Endothelial cell of umbilical vein (primary cell): ENCODE results near the gene GATAD2A. TPM values are rescaled to one million over a fixed set of nuclear protein-coding genes. Genes with fewer than 3 reads are reported as not detected.

Experiments used
- BruUV-seq: library from RNA; stranded (reverse); fragments of 400-500 nt; replicated peaks from 2 replicates; lab custom pipeline; 2021; lab: Mats Ljungman, UMichigan
- CTCF ChIA-PET: fragments of 300-600, 350-600 bp; sonication (Branson Sonifier 250); formaldehyde crosslinking; loops from one replicate; lab custom pipeline; 2021; ENCODE audit warnings: antibody characterized with exemption, inconsistent platforms; lab: Charles Lee
- POLR2A ChIA-PET: fragments of 300-600, 350-600 bp; sonication (Branson Sonifier 250); formaldehyde crosslinking; loops from one replicate; lab custom pipeline; 2021; ENCODE audit warnings: antibody characterized with exemption, inconsistent platforms; lab: Charles Lee
- DNase-seq: peaks from one replicate; pipeline ENCODE4 v3.0.0-alpha.2; 2011; ENCODE audit warnings: low read depth, low spot score
- FAIRE-seq: peaks from 2 replicates; lab custom pipeline; 2011; peaks lifted over from hg19 to GRCh38; lab: Jason Lieb, UNC
- H2AFZ ChIP-seq: 2 replicates; pipeline ENCODE4 v1.6.0; 2012; ENCODE audit warnings: low read depth, low read length, control low read depth, inconsistent platforms
- H3K27ac ChIP-seq: 2 replicates; pipeline ENCODE4 v1.5.1; 2011; ENCODE audit warnings: low read depth, mild to moderate bottlenecking, control low read depth, low read length, moderate library complexity; ENCODE audit not compliant: insufficient read depth
- H3K27me3 ChIP-seq, 2 experiments: 2 replicates each; pipeline versions ENCODE4 v1.6.0 to v1.6.1; 2011; ENCODE audit warnings: low read length in 2 of 2, mixed read lengths in 1 of 2; ENCODE audit not compliant: control insufficient read depth in 2 of 2, insufficient read depth in 2 of 2
- H3K36me3 ChIP-seq, 2 experiments: 2 replicates in 1 of 2; 3 replicates in 1 of 2; pipeline ENCODE4 v1.5.1; 2011; ENCODE audit warnings: low read length in 2 of 2, mild to moderate bottlenecking in 1 of 2, moderate library complexity in 1 of 2; ENCODE audit not compliant: control insufficient read depth in 2 of 2, insufficient read depth in 2 of 2; ENCODE audit errors: extremely low read depth in 1 of 2
- H3K4me1 ChIP-seq: 3 replicates; pipeline ENCODE4 v1.5.1; 2011; ENCODE audit warnings: mild to moderate bottlenecking, low read length; ENCODE audit not compliant: control insufficient read depth, insufficient read depth; ENCODE audit errors: extremely low read depth
- H3K4me2 ChIP-seq: 2 replicates; pipeline ENCODE4 v1.6.1; 2011; ENCODE audit warnings: low read length, control low read depth, mixed read lengths; ENCODE audit not compliant: insufficient read depth
- H3K4me3 ChIP-seq, 3 experiments: fragments of 200-600 bp in 1 of 3; sonication (generic), shearing (Covaris generic) in 1 of 3; replicated peaks in 1 of 3; 2 replicates each; pipeline ENCODE4 v1.5.1; 2011 to 2016; ENCODE audit warnings: control low read depth in 3 of 3, low read length in 3 of 3, mild to moderate bottlenecking in 2 of 3, inconsistent platforms in 1 of 3, low read depth in 1 of 3, moderate library complexity in 1 of 3; ENCODE audit not compliant: insufficient read depth in 1 of 3
- H3K79me2 ChIP-seq: 2 replicates; pipeline ENCODE4 v1.6.0; 2012; ENCODE audit warnings: low read length, inconsistent platforms; ENCODE audit not compliant: control insufficient read depth, insufficient read depth
- H3K9ac ChIP-seq: replicated peaks from 2 replicates; pipeline ENCODE3; 2011; ENCODE audit warnings: low read length, control low read depth; ENCODE audit not compliant: insufficient read depth; ENCODE audit errors: extremely low read depth
- H3K9me1 ChIP-seq: replicated peaks from 3 replicates; pipeline ENCODE4 v1.6.0; 2011; ENCODE audit warnings: mild to moderate bottlenecking, low read length; ENCODE audit not compliant: control insufficient read depth, insufficient read depth; ENCODE audit errors: extremely low read depth
- H3K9me3 ChIP-seq: replicated peaks from 2 replicates; pipeline ENCODE4 v1.5.1; 2012; ENCODE audit warnings: low read length, inconsistent platforms; ENCODE audit not compliant: control insufficient read depth, insufficient read depth
- H4K20me1 ChIP-seq: replicated peaks from 2 replicates; pipeline ENCODE3; 2011; ENCODE audit warnings: mild to moderate bottlenecking, low read length; ENCODE audit not compliant: control insufficient read depth, insufficient read depth; ENCODE audit errors: extremely low read depth
- CTCF ChIP-seq, 2 donors: IDR thresholded peaks; 1 replicate in 1 of 2; 2 replicates in 1 of 2; pipeline ENCODE4 v1.5.1; 2011; ENCODE audit warnings: low read length in 2 of 2, mild to moderate bottlenecking in 2 of 2, moderate library complexity in 2 of 2, control low read depth in 1 of 2, inconsistent platforms in 1 of 2, low read depth in 1 of 2; ENCODE audit not compliant: insufficient read depth in 1 of 2; ENCODE audit errors: extremely low read depth in 1 of 2
- EZH2 ChIP-seq: IDR thresholded peaks from 2 replicates; pipeline ENCODE4 v1.6.1; 2012; ENCODE audit warnings: borderline replicate concordance, low read depth, mild to moderate bottlenecking, moderate library complexity, low read length, inconsistent platforms; ENCODE audit not compliant: severe bottlenecking
- FOS ChIP-seq: IDR thresholded peaks from 2 replicates; pipeline ENCODE4 v1.6.1; 2011; ENCODE audit warnings: mild to moderate bottlenecking, low read length, moderate library complexity, borderline replicate concordance; ENCODE audit not compliant: insufficient read depth
- GATA2 ChIP-seq: IDR thresholded peaks from 2 replicates; pipeline ENCODE4 v1.7.0; 2011; ENCODE audit warnings: low read depth, mild to moderate bottlenecking, moderate library complexity, mixed read lengths, low read length; ENCODE audit not compliant: insufficient read length, insufficient read depth
- JUN ChIP-seq: IDR thresholded peaks from 2 replicates; pipeline ENCODE4 v1.6.1; 2011; ENCODE audit warnings: borderline replicate concordance, low read depth; ENCODE audit not compliant: insufficient read length, insufficient read depth
- MAX ChIP-seq: IDR thresholded peaks from 2 replicates; pipeline ENCODE4 v1.6.1; 2011; ENCODE audit not compliant: insufficient read depth, insufficient read length
- MYC ChIP-seq: IDR thresholded peaks from one replicate; pipeline ENCODE4 v1.6.1; 2011; ENCODE audit warnings: mild to moderate bottlenecking, low read depth, low read length
- POLR2A ChIP-seq: IDR thresholded peaks from 2 replicates; pipeline ENCODE4 v1.6.1; 2012; ENCODE audit warnings: low read depth, mild to moderate bottlenecking, control low read depth, low read length
- POLR2AphosphoS5 ChIP-seq: IDR thresholded peaks from 2 replicates; pipeline ENCODE4 v1.6.1; 2012; ENCODE audit warnings: low read depth, mild to moderate bottlenecking, control low read depth, low read length, moderate library complexity; ENCODE audit not compliant: insufficient read depth
- dilution Hi-C: fragments of 300-500 bp; cut with MboI; formaldehyde crosslinking; loops from one replicate; pipeline ENCODE4 v1.15.0; 2019; ENCODE audit warnings: low sequenced_read_pairs; ENCODE audit not compliant: extremely low pct_ligation_motif_present
- intact Hi-C: fragments of 100-400 bp; cut with micrococcal nuclease; formaldehyde crosslinking; loops from one replicate; pipeline ENCODE4 v1.10.0; 2022
- polyA plus RNA-seq, 4 experiments: library from polyadenylated mRNA; depleted of rRNA in 3 of 4; stranded (reverse) in 3 of 4; unstranded in 1 of 4; fragments of >200 nt; gene quantifications; 2 replicates each; pipeline versions ENCODE4 v1.2.1 to v1.2.3, GENCODE V29; 2011 to 2012; ENCODE audit warnings: missing spikeins in 1 of 4
- total RNA-seq: library from RNA; stranded (reverse); gene quantifications from 2 replicates; pipeline ENCODE4 v1.2.3, GENCODE V29; 2021

The GATAD2A gene
- total and polyA plus RNA-seq, 2 donors (not counting 3 experiments of a cell fraction or from before 2014, with no cell fraction given): 27.3 to 134 TPM

GRCh38 chr19:19368087-19368486 lies 37.4 kb upstream of the GATAD2A start:
- Histone ChIP-seq H3K4me3 (no peak overlapping the region), H3K9me3 (no peaks in the 10 kb centered on the region), H4K20me1 (no peaks in the 10 kb centered on the region), H3K36me3 (no peaks in the 10 kb centered on the region), H2AFZ (no peak overlapping the region), H3K4me2 (no peak overlapping the region), H3K27ac (no peak overlapping the region), H3K27me3 (no peaks in the 10 kb centered on the region), H3K9me1 (no peaks in the 10 kb centered on the region), H3K9ac (no peak overlapping the region), H3K79me2 (no peaks in the 10 kb centered on the region), H3K4me1 (peaks cover 12% of the 10 kb centered on the region)
- ChIA-PET CTCF (interaction anchor here (1.1 to 7.6 kb wide), 3 partner anchors 38 to 125 kb away, joined by 4 to 127 read pairs (median 24); partner anchors contain the start of gene GATAD2A), POLR2A (interaction anchor here (0.5 to 0.7 kb wide), 2 partner anchors 57 to 66 kb away, joined by 5 to 9 read pairs; no protein-coding TSS in a partner anchor)
- TF ChIP-seq CTCF (IDR thresholded peaks at IDR 0.05; ENCODE audit: extremely low read depth in 1 of 2, insufficient read depth in 1 of 2, low read depth in 1 of 2, low read length in 2 of 2) (no peak), MYC (no peak), GATA2 (no peak), EZH2 (no peak), FOS (no peak), JUN (no peak), MAX (no peak), POLR2A (no peak), POLR2AphosphoS5 (no peak)
- dilution Hi-C loops: no loop called here
- no TSS peak for BruUV-seq
- intact Hi-C loops: no loop called here
- FAIRE-seq: no peak
- no peak for DNase-seq
